Stimulated activated naive B cell treated with anti-CD40 and anti-IgM and Interleukin-4, amounts not matched to agents 10 μg/mL and 1 μg/mL and 100 μg/mL, for 72 hours (primary cell): Measurements from ENCODE around the gene FKBP11.
A peak's percentile ranks its signal among the peaks of the same experiment; 100 is the strongest.

ENCODE experiments used
- ATAC-seq, 2 donors: fragments of 150-1000 bp; cut with Tn5 transposase; replicated peaks; 2 replicates each; pipeline ENCODE4 v1.10.0; 2021; ENCODE audit warnings: moderate library complexity in 1 of 2
- DNase-seq: peaks from one replicate; pipeline ENCODE4 v3.0.0; 2021
- H3K27ac Mint-ChIP-seq: one replicate; pipeline ENCODE4 v1.8.0; 2022; ENCODE audit warnings: mild to moderate bottlenecking, mixed read lengths
- H3K27me3 Mint-ChIP-seq, 2 donors: one replicate each; pipeline ENCODE4 v1.8.0; 2022; ENCODE audit warnings: mixed read lengths in 2 of 2
- H3K36me3 Mint-ChIP-seq, 2 donors: one replicate each; pipeline ENCODE4 v1.8.0; 2022; ENCODE audit warnings: mixed read lengths in 2 of 2, mild to moderate bottlenecking in 1 of 2
- H3K4me1 Mint-ChIP-seq, 2 donors: one replicate each; pipeline ENCODE4 v1.8.0; 2022; ENCODE audit warnings: mixed read lengths in 2 of 2, mild to moderate bottlenecking in 1 of 2
- H3K4me3 Mint-ChIP-seq, 2 donors: one replicate each; pipeline ENCODE4 v1.8.0; 2022; ENCODE audit warnings: mild to moderate bottlenecking in 2 of 2, mixed read lengths in 2 of 2, moderate library complexity in 1 of 2
- H3K9me3 Mint-ChIP-seq, 2 donors: one replicate each; pipeline ENCODE4 v1.8.0; 2022; ENCODE audit warnings: mixed read lengths in 2 of 2, mild to moderate bottlenecking in 1 of 2

The FKBP11 gene

GRCh38 chr12:48907245-48907644, 18.0 kb downstream of the FKBP11 start:
- no peaks in the 10 kb centered on the region for H3K9me3 Mint-ChIP-seq
- H3K4me1 Mint-ChIP-seq, result peaks cover 4 to 9% of the 10 kb centered on the region in 2 donors
- no peak overlapping the region for H3K4me3 Mint-ChIP-seq

GRCh38 chr12:48903982-48904411, 21.3 kb downstream of the FKBP11 start:
- H3K9me3 Mint-ChIP-seq, result no peaks in the 10 kb centered on the region
- peak overlapping the region; percentile 77 to 79 for H3K4me3 Mint-ChIP-seq
- peaks cover 4 to 9% of the 10 kb centered on the region in 2 donors for H3K4me1 Mint-ChIP-seq
- peaks cover 0 to 24% of the 10 kb centered on the region in 2 donors for H3K27me3 Mint-ChIP-seq
- H3K27ac Mint-ChIP-seq, result peak overlapping the region; percentile 51
- no peaks in the 10 kb centered on the region for H3K36me3 Mint-ChIP-seq
- DNase-seq (peak; percentile 63), ATAC-seq (peak; percentile 95 to 97)

More at GRCh38 chr12:48907245-48907644, 18.0 kb downstream of the FKBP11 start:
- DNase-seq (no peak), ATAC-seq (no peak)
- H3K27ac Mint-ChIP-seq, result no peak overlapping the region
- H3K36me3 Mint-ChIP-seq, result no peaks in the 10 kb centered on the region
- peaks cover 0 to 24% of the 10 kb centered on the region in 2 donors for H3K27me3 Mint-ChIP-seq

- Mint-ChIP-seq H3K27ac (peak overlapping the region; percentile 47), H3K9me3 (no peaks in the 10 kb centered on the region), H3K27me3 (peaks cover 3 to 28% of the 10 kb centered on the region in 2 donors), H3K4me1 (peaks cover 4 to 9% of the 10 kb centered on the region in 2 donors), H3K4me3 (peak overlapping the region; percentile 69 to 76), H3K36me3 (no peaks in the 10 kb centered on the region)
- no peak for DNase-seq
- ATAC-seq, result no peak
Measured at GRCh38 chr12:48903363-48903981, 21.8 kb downstream of the FKBP11 start.

- ATAC-seq, result peak; percentile 42 to 64
- no peak overlapping the region for H3K4me3 Mint-ChIP-seq
- peaks cover 4 to 9% of the 10 kb centered on the region in 2 donors for H3K4me1 Mint-ChIP-seq
- H3K27ac Mint-ChIP-seq, result no peak overlapping the region
- no peak for DNase-seq
- peaks cover 11 to 35% of the 10 kb centered on the region in 2 donors for H3K27me3 Mint-ChIP-seq
- H3K9me3 Mint-ChIP-seq, result no peaks in the 10 kb centered on the region
- no peaks in the 10 kb centered on the region for H3K36me3 Mint-ChIP-seq
Measured at GRCh38 chr12:48901278-48901677, 24.0 kb downstream of the FKBP11 start.

- Mint-ChIP-seq H3K36me3 (no peaks in the 10 kb centered on the region), H3K4me1 (peaks cover 4 to 9% of the 10 kb centered on the region in 2 donors), H3K9me3 (no peaks in the 10 kb centered on the region), H3K4me3 (no peak overlapping the region), H3K27me3 (peaks cover 15 to 33% of the 10 kb centered on the region in 2 donors), H3K27ac (no peak overlapping the region)
- ATAC-seq (no peak), DNase-seq (no peak)
Measured at GRCh38 chr12:48899651-48900050, 25.6 kb downstream of the FKBP11 start.

- peaks cover 29 to 45% of the 10 kb centered on the region in 2 donors for H3K27me3 Mint-ChIP-seq
- no peak for ATAC-seq
- no peaks in the 10 kb centered on the region for H3K36me3 Mint-ChIP-seq
- no peak overlapping the region for H3K4me3 Mint-ChIP-seq
- H3K9me3 Mint-ChIP-seq, result no peaks in the 10 kb centered on the region
- no peak for DNase-seq
- no peak overlapping the region for H3K27ac Mint-ChIP-seq
- peaks cover 3 to 10% of the 10 kb centered on the region in 2 donors for H3K4me1 Mint-ChIP-seq
Measured at GRCh38 chr12:48894271-48894670, 31.0 kb downstream of the FKBP11 start.

- peak; percentile 65 for DNase-seq
- Mint-ChIP-seq H3K27me3 (peaks cover 16 to 33% of the 10 kb centered on the region in 2 donors), H3K36me3 (no peaks in the 10 kb centered on the region), H3K4me3 (peak overlapping the region in 1 of 2 donors; percentile 5), H3K27ac (no peak overlapping the region), H3K9me3 (no peaks in the 10 kb centered on the region), H3K4me1 (peaks cover 3 to 10% of the 10 kb centered on the region in 2 donors)
- ATAC-seq, result peak; percentile 99
Measured at GRCh38 chr12:48890657-48891418, 34.5 kb downstream of the FKBP11 start.

- DNase-seq (no peak), ATAC-seq (no peak)
- Mint-ChIP-seq H3K27ac (no peak overlapping the region), H3K4me3 (no peak overlapping the region), H3K36me3 (no peaks in the 10 kb centered on the region), H3K27me3 (peaks cover 13 to 29% of the 10 kb centered on the region in 2 donors), H3K4me1 (peaks cover 3 to 10% of the 10 kb centered on the region in 2 donors), H3K9me3 (no peaks in the 10 kb centered on the region)
Measured at GRCh38 chr12:48889679-48890078, 35.6 kb downstream of the FKBP11 start.

GRCh38 chr12:48883305-48884161, 41.8 kb downstream of the FKBP11 start:
- Mint-ChIP-seq H3K36me3 (no peaks in the 10 kb centered on the region), H3K9me3 (no peaks in the 10 kb centered on the region), H3K27ac (no peak overlapping the region), H3K4me3 (no peak overlapping the region), H3K4me1 (peaks cover 6 to 11% of the 10 kb centered on the region in 2 donors), H3K27me3 (peaks cover 23 to 36% of the 10 kb centered on the region in 2 donors)
- DNase-seq (no peak), ATAC-seq (no peak)

- H3K27ac Mint-ChIP-seq, result no peak overlapping the region
Measured at GRCh38 chr12:48882972-48883304, 42.4 kb downstream of the FKBP11 start.

GRCh38 chr12:48882315-48882687, 43.0 kb downstream of the FKBP11 start:
- H3K4me3 Mint-ChIP-seq, result no peak overlapping the region
- ATAC-seq (no peak), DNase-seq (no peak)
- peaks cover 23 to 36% of the 10 kb centered on the region in 2 donors for H3K27me3 Mint-ChIP-seq
- no peak overlapping the region for H3K27ac Mint-ChIP-seq
- no peaks in the 10 kb centered on the region for H3K36me3 Mint-ChIP-seq
- H3K4me1 Mint-ChIP-seq, result peaks cover 6 to 11% of the 10 kb centered on the region in 2 donors
- H3K9me3 Mint-ChIP-seq, result no peaks in the 10 kb centered on the region

More at GRCh38 chr12:48882972-48883304, 42.4 kb downstream of the FKBP11 start:
- H3K4me3 Mint-ChIP-seq, result no peak overlapping the region
- no peaks in the 10 kb centered on the region for H3K36me3 Mint-ChIP-seq
- H3K9me3 Mint-ChIP-seq, result no peaks in the 10 kb centered on the region
- H3K27me3 Mint-ChIP-seq, result peaks cover 23 to 36% of the 10 kb centered on the region in 2 donors
- no peak for ATAC-seq
- DNase-seq, result no peak
- H3K4me1 Mint-ChIP-seq, result peaks cover 6 to 11% of the 10 kb centered on the region in 2 donors

- DNase-seq (no peak), ATAC-seq (no peak)
- peaks cover 6 to 11% of the 10 kb centered on the region in 2 donors for H3K4me1 Mint-ChIP-seq
- no peak overlapping the region for H3K4me3 Mint-ChIP-seq
- no peaks in the 10 kb centered on the region for H3K9me3 Mint-ChIP-seq
- H3K27ac Mint-ChIP-seq, result no peak overlapping the region
- peaks cover 23 to 36% of the 10 kb centered on the region in 2 donors for H3K27me3 Mint-ChIP-seq
- no peaks in the 10 kb centered on the region for H3K36me3 Mint-ChIP-seq
Measured at GRCh38 chr12:48881686-48882314, 43.5 kb downstream of the FKBP11 start.

- no peaks in the 10 kb centered on the region for H3K9me3 Mint-ChIP-seq
- DNase-seq, result no peak
- no peaks in the 10 kb centered on the region for H3K36me3 Mint-ChIP-seq
- no peak for ATAC-seq
- H3K27ac Mint-ChIP-seq, result no peak overlapping the region
- no peak overlapping the region for H3K4me3 Mint-ChIP-seq
- H3K4me1 Mint-ChIP-seq, result peaks cover 6 to 11% of the 10 kb centered on the region in 2 donors
- peaks cover 23 to 36% of the 10 kb centered on the region in 2 donors for H3K27me3 Mint-ChIP-seq
Measured at GRCh38 chr12:48880647-48881046, 44.6 kb downstream of the FKBP11 start.

- H3K4me1 Mint-ChIP-seq, result peaks cover 6 to 11% of the 10 kb centered on the region in 2 donors
- no peak overlapping the region for H3K27ac Mint-ChIP-seq
- H3K27me3 Mint-ChIP-seq, result peaks cover 23 to 39% of the 10 kb centered on the region in 2 donors
- no peaks in the 10 kb centered on the region for H3K9me3 Mint-ChIP-seq
- H3K36me3 Mint-ChIP-seq, result no peaks in the 10 kb centered on the region
- ATAC-seq, result no peak
- H3K4me3 Mint-ChIP-seq, result no peak overlapping the region
- no peak for DNase-seq
Measured at GRCh38 chr12:48878548-48878947, 46.7 kb downstream of the FKBP11 start.
